ENCODE results near the gene SNX6. TPM values are rescaled to one million over a fixed set of nuclear protein-coding genes. Genes with fewer than 3 reads are reported as not detected.
"Not testable (repeated sequence)": the region's sequence is repeated elsewhere in the genome, so short reads cannot be mapped to it uniquely, and the experiment has no call there.

The SNX6 gene
- total RNA-seq, 1 donor from 2014 or later = 82.4 TPM

- peak within 1 kb of the TSS; percentile 99 for H3K4me3 Mint-ChIP-seq (ENCODE audit: unreplicated experiment)
- H3K9me3 Mint-ChIP-seq (ENCODE audit: unreplicated experiment) = no peaks in the 10 kb centered on the region
- peaks cover 13% of the 10 kb centered on the region for H3K4me1 Mint-ChIP-seq (ENCODE audit: unreplicated experiment)
- H3K36me3 Mint-ChIP-seq (ENCODE audit: low read depth, unreplicated experiment) = peaks cover 7% of the 10 kb centered on the region
- DNase-seq (ENCODE audit: low spot score) = peak; percentile 93
- H3K27ac Mint-ChIP-seq (ENCODE audit: unreplicated experiment) = peak within 1 kb of the TSS; percentile 99
- TF ChIP-seq, protein P1, sequence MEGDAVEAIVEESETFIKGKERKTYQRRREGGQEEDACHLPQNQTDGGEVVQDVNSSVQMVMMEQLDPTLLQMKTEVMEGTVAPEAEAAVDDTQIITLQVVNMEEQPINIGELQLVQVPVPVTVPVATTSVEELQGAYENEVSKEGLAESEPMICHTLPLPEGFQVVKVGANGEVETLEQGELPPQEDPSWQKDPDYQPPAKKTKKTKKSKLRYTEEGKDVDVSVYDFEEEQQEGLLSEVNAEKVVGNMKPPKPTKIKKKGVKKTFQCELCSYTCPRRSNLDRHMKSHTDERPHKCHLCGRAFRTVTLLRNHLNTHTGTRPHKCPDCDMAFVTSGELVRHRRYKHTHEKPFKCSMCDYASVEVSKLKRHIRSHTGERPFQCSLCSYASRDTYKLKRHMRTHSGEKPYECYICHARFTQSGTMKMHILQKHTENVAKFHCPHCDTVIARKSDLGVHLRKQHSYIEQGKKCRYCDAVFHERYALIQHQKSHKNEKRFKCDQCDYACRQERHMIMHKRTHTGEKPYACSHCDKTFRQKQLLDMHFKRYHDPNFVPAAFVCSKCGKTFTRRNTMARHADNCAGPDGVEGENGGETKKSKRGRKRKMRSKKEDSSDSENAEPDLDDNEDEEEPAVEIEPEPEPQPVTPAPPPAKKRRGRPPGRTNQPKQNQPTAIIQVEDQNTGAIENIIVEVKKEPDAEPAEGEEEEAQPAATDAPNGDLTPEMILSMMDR (IDR thresholded peaks at IDR 0.05; ENCODE audit: unreplicated experiment) = no peak
- H3K27me3 Mint-ChIP-seq (ENCODE audit: unreplicated experiment) = peaks cover 6% of the 10 kb centered on the region
These were observed 90.4 kb downstream of the SNX6 start, which contains the start of gene EAPP for GRCh38 chr14:34539407-34540180. TSS of gene EAPP (minus strand) at chr14:34539701. CDS start at chr14:34539628, 73 bp downstream.

DNA sequence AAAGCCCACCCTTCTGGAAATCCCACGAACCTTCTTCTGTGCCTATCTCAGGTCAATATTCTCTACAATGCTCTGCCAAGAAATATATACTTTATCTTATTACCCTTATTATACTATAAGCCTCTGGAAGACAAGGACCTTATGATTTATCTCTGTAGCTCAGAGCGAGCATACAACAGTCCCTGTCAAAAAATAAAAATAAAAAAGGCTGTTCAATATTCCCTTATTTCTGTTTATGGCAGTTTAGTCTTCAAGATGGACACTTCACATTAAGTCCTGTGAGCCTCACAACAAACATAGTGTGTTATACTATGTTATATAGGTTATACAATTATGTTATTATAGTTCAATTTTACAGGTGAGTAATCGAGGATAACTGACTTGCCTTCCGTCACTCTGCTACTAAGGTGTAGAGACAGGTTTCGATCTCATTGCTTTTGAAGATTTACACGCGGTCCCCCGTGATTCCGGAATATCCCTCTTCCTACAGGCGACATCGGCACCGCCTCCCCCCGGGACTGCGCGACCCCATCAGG lies 91.0 kb downstream of the SNX6 start:
- H3K36me3 Mint-ChIP-seq (ENCODE audit: low read depth, unreplicated experiment) = peaks cover 7% of the 10 kb centered on the region
- peak overlapping the region; percentile 99 for H3K4me3 Mint-ChIP-seq (ENCODE audit: unreplicated experiment)
- H3K27ac Mint-ChIP-seq (ENCODE audit: unreplicated experiment) = peak overlapping the region; percentile 99
- TF ChIP-seq, protein P1 (IDR thresholded peaks at IDR 0.05; ENCODE audit: unreplicated experiment) = no peak
- DNase-seq (ENCODE audit: low spot score) = no peak
- H3K27me3 Mint-ChIP-seq (ENCODE audit: unreplicated experiment) = peaks cover 6% of the 10 kb centered on the region
- H3K9me3 Mint-ChIP-seq (ENCODE audit: unreplicated experiment) = no peaks in the 10 kb centered on the region
- H3K4me1 Mint-ChIP-seq (ENCODE audit: unreplicated experiment) = peaks cover 13% of the 10 kb centered on the region

- H3K36me3 Mint-ChIP-seq (ENCODE audit: low read depth, unreplicated experiment) = peaks cover 12% of the 10 kb centered on the region
- peaks cover 13% of the 10 kb centered on the region for H3K4me1 Mint-ChIP-seq (ENCODE audit: unreplicated experiment)
- not testable (repeated sequence) for H3K4me3 Mint-ChIP-seq (ENCODE audit: unreplicated experiment); DNase-seq (ENCODE audit: low spot score); H3K27me3 Mint-ChIP-seq (ENCODE audit: unreplicated experiment); H3K9me3 Mint-ChIP-seq (ENCODE audit: unreplicated experiment)
- peak overlapping the region; percentile 90 for H3K27ac Mint-ChIP-seq (ENCODE audit: unreplicated experiment)
These were observed 91.9 kb downstream of the SNX6 start for GRCh38 chr14:34538096-34538495.

DNA sequence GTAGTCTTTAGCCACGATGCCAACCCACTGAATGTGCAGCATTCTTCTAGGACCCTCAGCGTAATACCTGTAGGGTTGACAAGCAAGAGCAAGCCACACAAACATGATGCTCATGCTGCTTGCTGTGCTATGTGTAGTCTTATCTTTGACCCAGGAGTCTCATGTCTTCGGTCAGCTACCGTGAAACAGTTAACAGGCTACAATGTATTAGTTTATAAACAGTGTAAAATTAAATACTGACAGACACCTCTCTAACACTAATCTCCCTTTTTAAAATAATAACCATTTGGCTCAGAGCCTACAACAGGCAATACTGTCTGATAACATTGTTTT lies 92.3 kb downstream of the SNX6 start:
- no peak for DNase-seq (ENCODE audit: low spot score)
- TF ChIP-seq, protein P1 (IDR thresholded peaks at IDR 0.05; ENCODE audit: unreplicated experiment) = no peak
- Mint-ChIP-seq H3K36me3 (ENCODE audit: low read depth, unreplicated experiment) (peaks cover 12% of the 10 kb centered on the region), H3K4me3 (ENCODE audit: unreplicated experiment) (no peak overlapping the region), H3K4me1 (ENCODE audit: unreplicated experiment) (peaks cover 13% of the 10 kb centered on the region), H3K27ac (ENCODE audit: unreplicated experiment) (no peak overlapping the region), H3K9me3 (ENCODE audit: unreplicated experiment) (no peaks in the 10 kb centered on the region), H3K27me3 (ENCODE audit: unreplicated experiment) (peaks cover 6% of the 10 kb centered on the region)

DNA sequence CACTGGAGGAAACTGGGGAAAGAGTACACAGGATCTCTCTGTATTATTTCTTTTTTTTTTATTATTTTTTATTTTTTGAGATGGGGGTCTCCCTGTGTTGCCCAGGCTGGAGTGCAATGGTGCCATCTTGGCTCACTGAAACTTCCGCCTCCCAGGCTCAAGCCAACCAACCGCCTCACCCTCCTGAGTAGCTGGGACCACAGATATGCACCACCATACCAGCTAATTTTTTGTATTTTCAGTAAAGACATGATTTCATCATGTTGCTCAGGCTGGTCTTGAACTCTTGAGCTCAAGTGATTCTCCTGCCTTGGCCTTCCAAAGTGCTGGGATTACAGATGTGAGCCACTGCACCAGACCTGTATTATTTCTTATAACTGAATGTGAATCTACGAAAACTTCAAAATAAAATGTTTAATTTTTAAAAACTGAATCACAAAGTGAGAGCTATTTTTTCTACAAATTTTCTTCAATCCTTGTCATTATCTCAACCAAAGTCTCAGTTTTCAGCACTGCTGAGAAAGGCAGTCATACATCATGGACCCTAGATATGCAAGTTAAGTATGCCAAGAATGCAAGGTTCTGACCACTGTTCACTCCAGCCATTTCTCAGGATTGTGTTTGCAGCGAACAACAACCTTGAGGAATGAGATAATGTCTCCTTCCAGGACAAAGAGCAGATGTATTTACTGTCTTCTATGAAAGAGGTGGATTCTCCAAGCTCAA lies 92.8 kb downstream of the SNX6 start:
- no peak overlapping the region for H3K27ac Mint-ChIP-seq (ENCODE audit: unreplicated experiment)
- TF ChIP-seq, protein P1 (IDR thresholded peaks at IDR 0.05; ENCODE audit: unreplicated experiment) = no peak
- H3K4me1 Mint-ChIP-seq (ENCODE audit: unreplicated experiment) = peaks cover 13% of the 10 kb centered on the region
- no peaks in the 10 kb centered on the region for H3K9me3 Mint-ChIP-seq (ENCODE audit: unreplicated experiment)
- no peak overlapping the region for H3K4me3 Mint-ChIP-seq (ENCODE audit: unreplicated experiment)
- peaks cover 12% of the 10 kb centered on the region for H3K36me3 Mint-ChIP-seq (ENCODE audit: low read depth, unreplicated experiment)
- peaks cover 6% of the 10 kb centered on the region for H3K27me3 Mint-ChIP-seq (ENCODE audit: unreplicated experiment)
- DNase-seq (ENCODE audit: low spot score) = no peak

Data from endothelial cell (in vitro differentiated cells).